NCI-H446 (cell line): ENCODE results near the gene ARHGAP30.

Experiments
- DNase-seq, 2 experiments: peaks; one replicate each; lab custom pipeline; 2025; lab: John Stamatoyannopoulos, UW

ARHGAP30 gene

DNA sequence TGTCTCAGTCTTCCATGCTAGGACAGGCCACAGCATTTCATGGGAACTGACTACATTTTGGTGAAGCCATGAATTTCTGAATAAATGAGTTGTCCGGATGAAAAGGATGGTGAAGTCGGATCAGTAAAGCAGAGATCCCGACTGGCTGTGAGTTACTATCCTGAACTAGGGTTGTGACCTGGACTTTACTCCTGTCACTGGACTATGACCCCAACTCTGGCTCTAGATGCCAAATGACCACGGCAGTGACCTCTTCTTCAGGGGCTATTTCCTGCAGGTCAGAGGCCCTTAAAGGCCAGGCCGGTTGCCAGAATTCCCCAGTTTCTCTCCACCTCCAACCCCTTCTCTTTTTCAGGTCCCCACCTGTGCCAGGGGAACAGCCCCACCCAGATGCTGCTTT lies 21.4 kb upstream of the ARHGAP30 start:
- DNase-seq = no peak

DNA sequence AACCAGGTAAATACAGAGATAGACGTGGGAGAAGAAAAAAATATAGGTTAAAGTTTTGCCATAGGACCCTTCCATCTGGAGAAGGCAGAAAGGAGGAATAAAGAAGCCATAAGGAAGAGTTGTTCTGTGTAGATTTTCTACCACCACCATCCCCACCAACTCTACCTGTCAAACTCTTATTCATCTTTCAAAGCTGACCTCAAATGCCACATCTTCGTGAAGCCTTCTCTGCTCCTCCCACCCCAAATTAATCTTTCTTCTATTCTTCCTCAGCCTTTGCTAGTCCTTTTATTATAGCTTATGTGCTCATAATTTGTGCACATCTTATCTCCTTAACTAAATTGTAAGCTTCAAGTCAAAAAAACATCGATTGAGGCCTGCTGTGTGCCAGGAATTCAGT lies 20.9 kb upstream of the ARHGAP30 start:
- DNase-seq = no peak

DNA sequence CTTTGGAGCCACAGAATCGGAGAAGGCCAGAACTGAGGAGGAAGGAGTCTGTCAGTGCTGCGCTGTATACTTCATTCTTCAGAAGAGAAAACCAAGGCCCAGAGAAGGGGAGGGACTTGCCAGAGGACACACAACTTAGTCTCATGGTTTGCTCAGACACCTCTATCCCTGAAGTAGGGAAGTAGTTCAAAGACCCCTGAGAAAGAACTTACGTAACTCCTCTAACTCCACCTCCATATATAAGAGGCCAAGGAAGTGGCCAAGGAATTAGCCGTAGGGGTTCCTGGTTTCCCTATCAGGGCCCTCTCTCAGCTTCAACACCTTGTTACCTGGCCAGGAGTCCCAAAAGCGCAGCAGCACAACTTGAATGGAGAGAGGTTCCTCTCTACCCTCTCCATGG lies 20.2 kb upstream of the ARHGAP30 start:
- no peak for DNase-seq

DNA sequence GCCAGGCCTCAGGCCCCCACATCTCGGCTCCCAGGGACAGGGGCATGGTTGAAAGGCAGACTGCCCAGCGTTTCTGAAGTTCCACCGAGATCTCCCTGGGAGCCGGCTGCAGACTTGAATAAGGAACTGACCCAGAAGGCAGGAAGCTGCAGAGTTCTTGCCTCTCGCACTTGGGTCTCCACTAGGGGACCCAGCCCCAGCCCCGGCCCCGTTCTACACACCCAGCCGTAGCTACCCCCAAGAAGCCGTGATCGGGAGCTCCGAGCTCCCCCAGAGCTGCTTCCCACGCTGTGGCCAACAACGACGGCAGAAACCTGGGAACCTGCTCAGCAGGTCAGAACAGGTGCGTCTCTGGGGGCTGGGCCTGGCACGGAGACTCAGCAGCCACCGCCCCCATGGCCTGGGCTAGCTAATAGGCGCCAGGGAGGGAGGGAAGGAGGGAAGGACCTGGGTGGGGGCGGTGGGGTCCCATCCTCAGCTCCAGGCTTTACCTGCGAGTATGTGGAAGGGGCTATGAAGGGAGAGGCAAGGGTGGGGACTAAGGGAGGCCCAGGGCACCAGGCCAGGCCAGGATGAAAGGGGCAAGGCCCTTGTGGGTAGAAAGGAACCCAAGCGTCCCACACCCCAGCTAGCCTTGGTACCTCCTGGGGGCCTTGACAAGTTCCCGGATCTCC lies 19.7 kb upstream of the ARHGAP30 start, which contains the start of gene NECTIN4:
TSS of gene NECTIN4 (minus strand) at position 308 of the 674 bp plus-strand sequence. CDS start at position 46, 262 bp downstream.
- no peak for DNase-seq

DNA sequence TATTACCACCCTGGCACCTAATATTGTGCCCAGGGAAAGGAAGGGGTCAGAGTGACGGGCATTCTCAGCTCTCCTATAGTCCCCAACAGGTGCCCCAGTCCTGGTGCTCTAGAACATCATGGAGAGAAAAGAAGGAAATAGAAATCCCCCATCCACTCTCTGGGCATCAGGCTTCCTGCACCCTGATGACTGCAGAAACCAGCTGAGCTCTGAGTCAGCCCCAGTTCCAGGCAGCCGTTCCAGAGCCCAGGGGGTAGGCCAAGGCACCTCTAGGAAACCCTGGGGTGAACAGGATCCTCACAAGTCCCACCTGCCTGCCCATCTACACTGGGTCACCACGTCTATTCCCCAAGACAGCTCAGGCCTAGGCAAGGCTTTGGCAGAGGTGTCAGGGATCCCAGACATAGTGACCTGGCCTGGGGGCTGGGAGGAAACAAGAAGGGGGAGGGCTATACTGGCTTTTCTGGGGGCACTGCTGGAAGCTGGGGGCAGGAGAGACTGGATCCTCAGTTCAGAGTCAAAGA lies 19.0 kb upstream of the ARHGAP30 start:
- no peak for DNase-seq

DNA sequence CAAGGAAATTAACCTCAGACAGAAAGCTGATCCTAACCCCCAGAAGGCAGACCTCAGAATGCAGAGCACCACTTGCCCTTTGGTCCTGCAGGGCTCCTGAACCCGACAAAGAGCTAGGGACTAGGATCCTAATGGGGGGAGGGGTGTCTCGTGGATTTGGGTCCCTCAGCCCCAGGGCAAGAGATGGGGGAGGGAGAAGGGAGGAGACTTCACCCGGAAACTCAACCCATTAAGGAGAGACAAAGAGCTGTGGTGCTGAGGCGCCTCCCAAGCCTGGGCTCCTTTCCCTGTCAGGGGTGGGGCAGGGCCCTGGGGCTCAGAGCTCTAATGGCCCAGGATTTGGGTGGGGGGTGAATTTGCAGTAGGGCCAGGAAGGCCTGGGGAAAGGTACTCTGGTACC lies 16.8 kb upstream of the ARHGAP30 start:
- no peak for DNase-seq

DNA sequence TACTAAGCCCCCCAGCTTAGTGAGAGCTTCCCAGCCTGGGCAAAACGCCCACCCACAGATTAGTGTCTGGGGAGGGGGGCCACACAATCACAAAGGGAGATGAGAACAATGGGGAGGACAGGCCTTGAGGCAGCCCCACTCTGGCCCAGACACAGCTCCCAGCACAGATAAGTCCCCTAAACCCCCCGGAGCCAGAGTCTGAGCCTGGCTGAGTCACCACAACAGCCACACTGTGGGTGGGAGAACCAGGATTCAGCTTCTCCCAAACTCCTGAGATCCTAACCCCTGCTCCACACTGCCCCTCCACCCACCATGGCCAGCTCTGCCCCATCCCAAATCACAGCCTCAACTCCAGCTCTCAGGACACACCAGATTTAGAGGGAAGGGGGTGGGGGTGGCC lies 15.5 kb upstream of the ARHGAP30 start:
- no peak for DNase-seq

DNA sequence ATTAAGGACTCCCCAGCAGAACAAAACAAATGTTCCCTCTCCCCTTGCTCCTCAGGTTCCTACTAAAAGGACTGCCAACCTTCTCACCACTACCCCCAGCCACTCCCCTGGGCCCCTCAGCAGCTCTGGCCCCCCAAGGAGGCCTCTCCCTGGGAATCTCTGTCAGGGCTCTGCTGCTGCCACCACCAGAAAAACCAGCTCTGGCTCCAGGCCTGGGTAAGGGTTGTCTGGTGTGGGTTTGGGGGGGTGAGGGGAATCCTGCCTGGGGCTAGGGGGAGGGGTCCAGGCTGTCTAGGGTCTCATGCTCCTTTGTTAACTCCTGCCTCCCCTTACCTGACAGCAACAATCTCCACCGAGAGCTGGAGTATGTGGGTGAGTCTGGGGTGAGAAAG lies 14.9 kb upstream of the ARHGAP30 start:
- DNase-seq = no peak

DNA sequence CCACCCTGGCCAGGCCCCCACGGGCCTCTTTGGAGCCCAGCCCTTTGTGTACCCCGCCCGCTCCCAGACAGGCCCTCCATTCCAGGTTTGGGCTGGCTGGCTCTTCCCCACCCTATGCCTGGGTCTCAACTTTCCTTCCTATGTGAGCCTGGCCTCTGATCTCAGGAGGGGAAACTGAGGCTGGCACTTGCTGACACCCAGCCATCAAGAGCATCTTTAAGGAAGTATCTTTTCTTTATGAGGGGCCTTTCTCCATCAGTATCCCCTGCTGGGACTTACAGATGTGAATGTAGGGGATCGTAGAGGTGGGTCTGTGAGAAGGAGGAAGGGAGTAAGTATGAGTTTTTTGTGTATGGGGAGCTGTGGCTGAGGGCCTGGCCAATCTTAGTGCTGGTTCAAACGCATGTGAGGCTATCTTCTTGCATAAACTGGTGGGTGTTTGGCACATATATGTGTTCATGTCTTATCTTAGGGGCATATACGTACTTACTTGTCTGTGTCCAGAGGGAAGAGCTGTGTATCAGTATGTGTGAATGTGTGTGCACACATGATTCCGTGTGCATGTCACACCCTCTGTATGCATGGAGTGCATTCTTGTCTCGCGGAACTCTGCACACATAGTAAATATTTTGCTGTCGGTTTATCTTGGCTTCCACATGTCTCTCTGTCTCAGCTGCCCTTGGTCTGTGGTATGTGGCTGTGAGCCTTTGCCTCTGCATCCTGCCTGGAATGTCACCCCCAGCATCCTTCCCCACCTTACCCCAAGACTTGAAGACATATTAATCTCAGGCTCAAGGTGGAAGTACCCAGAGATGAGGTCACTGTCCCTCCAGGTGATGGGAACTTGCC lies 14.3 kb upstream of the ARHGAP30 start:
- no peak for DNase-seq

DNA sequence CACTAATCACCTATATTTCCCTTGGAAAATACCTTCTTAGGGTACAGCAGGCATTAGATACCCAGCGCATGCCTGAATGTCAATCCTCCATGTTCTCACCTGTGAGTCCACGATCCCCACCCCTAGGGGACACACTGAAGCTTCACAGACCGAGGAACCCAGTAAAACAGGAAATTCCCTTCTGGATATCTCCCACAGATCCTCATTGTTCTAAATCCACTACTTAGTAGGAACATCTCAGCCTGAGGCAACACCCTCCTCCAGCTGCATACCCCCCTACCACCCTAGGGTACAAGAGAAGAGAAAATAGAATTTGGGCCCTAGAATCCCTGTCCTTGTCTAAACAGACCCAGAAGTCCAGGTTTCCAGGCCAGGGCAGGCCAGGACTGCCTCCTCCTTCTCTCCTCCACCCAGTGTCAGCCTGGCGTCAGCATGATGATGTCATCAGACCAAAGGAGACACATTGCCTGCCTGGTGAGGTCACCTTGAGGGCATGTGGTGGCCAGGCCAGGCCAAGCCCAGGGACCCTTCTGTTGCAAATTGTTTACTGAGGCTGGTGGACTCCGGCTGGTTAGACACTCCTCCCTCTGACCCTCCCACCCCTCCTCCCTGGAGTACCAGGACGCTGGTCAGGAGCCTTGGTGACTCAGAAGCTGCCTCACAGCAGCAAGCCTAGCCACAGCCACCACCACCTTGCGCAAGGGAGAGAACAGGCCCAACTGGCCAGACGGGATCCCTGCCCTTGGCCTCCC lies 13.5 kb upstream of the ARHGAP30 start:
- no peak for DNase-seq

DNA sequence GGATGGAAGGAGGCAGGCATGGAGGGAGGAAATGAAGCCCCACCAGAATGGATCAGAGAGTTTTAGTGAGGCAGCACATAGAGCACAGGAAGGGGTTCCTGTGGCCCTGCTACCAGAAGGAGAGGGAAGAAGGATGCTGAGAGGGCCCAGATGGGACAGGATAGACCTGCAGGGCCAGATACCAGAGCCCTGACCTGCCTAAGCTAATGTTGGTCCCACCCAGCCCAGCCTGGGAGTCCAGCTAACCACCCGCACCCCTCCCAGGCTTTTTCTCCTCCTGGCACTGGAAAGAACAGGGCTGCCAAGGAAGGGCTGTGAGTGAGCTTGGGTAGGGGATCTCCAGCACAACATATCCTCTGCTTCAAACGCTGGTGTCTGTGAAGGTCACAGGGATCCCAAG lies 12.8 kb upstream of the ARHGAP30 start:
- DNase-seq = no peak

DNA sequence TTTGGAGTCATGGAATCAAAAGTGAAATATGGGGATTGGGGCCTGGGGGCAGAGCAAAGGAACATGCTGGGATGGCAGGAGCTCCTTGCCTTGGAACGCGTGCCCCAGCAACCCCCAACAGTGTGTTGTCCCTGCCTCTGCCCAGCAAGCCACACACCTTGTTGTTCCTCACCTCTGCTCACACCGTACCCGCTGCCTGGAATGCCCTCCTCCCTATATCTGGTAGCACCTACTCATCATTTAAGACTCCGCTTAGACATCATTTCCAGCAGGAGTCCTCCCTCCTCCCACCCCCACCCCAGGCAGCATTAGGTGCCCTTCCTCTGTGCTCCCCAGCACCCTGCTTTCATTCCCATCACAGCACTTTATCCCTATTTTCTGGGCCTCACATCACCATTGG lies 11.8 kb upstream of the ARHGAP30 start:
- DNase-seq = no peak

DNA sequence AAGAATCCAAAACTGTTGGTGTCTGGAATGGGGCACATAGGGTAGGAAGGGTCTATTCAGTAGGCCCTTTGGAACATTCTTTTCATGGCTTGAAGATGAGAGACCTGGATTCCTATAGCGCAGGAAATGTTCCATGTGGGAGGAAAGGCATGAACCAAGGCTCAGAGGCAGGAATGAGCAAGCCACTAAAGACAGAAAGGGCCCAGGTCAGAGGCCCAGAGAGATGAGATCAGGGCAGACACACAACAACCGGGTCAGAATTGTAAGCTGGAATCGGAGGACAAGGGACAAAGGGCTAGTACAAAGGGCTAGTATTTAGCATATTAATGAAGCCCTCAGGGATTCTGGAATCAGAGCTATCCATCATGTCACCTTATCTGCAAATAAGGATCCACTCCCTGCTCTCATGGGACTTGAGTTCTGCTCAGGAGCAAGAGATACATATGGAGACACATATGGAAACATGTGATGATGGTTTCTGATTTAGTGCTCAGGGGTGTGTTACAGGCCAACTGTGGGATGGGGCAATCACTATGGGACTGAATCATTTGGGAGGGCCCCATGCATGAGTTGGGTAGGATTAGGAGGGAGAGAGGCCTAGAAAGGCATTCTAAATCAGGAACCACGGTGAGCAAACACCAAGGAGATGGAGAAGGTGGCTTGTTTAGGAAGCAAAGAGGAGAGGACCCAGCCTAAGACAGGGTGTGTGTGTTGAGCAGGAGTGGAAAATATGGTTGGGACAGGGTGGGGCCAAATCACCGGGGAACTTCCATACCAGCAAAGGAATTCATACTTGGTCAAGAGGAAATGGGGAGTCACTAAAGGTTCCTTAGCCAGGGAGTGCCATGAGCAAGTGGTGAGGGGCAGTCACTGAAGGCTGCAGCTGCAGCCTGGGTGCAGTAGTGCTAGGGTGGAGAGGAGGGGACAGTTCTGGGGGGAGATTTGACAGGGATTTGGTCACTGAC lies 11.0 kb upstream of the ARHGAP30 start:
- DNase-seq = no peak

DNA sequence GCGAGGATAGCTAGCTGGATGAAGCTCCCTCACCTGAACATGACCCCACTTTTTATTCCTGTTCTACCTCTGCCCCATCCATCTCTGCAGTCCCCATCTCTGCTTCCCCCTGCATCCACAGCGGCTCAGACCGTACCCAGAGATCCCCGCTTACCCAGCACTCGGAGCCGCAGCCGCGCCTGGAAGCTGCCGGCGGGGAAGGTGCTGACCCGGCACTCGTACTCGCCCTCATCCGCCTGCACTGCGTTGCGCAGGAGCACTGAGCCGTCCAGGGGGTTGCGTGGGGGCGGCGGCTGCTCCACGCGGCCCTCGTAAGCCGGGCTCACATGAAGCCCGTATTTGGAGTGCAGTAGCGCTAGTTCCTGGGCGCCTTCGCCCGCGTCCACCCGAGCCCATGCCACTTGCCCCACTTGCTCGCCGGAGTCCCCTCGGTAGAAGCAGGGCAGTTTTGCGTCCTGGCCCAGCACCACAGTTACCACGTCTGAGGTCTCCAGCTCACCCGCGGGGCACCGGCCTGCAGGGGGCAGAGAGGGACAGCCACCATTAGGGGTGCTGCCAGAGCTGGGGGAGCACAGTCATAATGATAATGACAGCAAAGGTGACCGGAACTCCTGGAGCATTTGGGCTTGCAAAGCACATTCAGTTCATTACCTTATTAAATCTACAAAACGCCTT lies 9.9 kb upstream of the ARHGAP30 start:
- no peak for DNase-seq

DNA sequence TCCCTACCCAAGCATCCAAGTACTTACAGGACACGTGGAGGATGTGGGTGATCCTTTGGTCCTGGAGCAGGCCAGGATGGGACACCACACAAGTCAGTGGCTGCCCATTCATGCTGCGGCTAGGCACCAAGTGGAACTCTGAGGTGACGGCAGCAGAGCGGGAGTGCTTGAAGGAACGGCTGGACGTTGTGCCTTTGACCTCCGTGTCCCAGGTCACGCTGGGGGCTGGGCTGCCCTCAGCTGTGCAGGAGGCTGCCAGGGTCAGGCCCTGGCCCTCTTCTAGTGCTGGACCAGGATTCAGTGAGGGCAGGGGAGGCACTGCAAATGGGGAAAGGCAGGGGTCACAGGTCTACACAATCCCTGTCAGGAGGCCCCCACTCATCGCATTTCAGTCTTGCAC lies 7.7 kb upstream of the ARHGAP30 start:
- no peak for DNase-seq

DNA sequence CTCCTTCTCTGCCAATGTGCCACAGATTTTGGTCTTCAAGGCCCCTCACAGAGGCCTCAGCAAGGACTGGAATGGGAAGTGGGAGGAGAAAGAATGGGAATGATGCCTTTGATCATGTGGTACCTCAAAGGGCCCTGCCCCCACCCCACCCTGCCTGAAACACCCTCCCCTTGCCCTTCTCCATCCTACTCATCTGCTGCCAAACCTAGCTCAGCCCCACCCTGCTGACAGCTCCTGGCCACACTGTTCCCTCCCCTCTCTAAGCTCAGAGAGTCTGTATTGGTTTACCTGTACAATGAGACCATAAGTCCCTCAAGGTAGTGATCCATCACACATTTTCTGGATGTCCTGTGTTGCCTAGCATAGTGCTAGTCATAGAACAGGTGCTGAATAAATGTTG lies 6.7 kb upstream of the ARHGAP30 start:
- no peak for DNase-seq

DNA sequence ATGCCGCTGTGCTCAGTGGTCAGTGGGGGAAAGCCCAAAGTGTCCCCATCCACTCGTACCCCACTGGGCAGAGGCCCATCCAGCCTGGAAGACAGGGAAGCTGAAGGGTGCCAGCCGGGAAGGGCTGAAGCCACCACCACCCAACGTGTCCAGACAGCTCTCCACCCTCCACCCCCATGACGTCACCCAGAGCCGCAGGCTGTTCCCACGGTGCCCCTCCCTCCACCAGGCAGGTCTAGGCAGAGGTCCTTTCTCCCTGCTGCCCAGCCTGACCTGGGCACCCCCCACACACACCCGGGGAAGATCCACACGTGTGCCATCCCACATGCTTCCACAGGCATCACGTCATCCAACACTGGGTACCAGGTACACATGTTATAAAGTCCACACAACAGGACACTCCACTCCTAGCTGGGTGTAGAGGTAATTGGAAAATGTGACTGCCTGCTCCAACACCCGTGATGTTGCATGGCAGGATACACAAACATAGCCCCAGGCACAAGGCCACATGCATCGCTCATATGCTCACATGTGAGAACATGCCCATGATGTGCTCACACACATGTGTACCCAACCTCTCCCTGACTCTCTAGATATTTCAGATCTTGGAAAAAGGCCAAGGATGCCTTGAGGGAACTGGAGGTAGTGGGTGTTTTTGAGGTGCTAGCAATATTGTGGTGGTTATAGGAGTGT lies 5.1 kb upstream of the ARHGAP30 start:
- no peak for DNase-seq

DNA sequence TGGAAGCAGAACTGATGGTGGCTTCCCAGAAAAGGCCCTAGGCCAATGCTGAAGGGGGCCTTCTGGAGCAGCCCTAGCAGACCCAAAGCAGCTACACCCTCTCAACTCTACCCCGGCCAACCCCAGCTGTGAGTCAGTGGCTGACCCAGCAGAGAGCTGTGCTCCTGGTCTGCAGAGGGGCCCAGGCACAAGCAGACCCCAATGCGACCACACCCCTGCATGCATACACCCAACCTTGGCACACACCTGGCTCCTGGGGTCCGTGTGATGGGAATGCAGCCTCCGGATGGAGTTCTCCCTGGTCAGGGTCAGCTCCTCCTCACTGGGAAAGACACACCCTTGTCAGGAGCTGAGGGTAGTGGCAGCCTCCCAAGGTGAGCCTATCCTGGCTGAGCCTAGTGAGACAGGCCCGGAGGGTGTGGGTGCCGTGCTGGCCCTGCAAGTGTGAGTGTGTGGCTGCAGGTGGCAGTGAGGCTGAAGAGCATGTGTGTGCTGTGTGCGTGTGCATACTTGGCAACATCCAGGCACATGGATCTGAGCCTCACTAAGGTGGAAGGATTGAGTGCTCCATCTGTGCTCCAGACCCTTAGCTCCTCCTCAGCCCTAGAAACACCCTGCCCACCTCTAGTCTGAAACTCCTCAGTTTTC lies 3.9 kb upstream of the ARHGAP30 start:
- no peak for DNase-seq

DNA sequence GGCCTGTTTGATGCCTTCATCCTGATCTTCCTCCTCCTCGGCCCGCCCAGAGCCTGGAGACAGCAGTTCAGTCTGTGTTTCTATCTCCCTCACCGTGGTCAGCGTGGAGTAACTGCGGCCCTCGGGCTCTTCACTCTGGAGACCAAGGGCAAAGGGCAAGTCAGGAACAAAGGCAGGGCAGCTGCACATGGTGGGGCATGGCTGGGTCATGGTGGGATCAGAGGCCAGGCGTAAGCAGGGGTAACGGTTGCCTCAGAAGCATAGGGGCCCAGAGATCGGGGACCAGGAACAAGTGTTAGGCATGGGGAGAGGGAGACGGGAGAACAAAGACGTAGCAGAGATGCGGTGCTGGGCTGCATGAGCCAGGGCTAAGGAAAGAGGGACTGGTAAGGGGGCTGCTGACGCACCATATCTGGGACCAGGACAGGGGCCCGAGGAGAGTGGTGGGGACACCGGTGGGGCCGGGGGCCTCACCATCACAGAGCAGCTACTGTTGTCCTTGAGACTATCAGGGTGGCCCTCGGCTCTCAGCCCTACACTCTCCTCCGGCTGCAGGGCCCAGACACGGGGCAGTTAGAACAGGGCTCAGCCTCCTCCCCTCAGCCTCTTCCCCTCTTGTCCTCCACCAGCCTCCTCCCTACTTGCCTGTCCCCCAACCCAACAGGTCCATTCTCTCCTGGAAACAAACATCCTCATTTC lies 3.2 kb upstream of the ARHGAP30 start:
- DNase-seq = no peak
